CD4-positive, alpha-beta T cell (primary cell): ENCODE measurements around the gene RASA3. TPM values are rescaled to one million over a fixed set of nuclear protein-coding genes. Genes with fewer than 3 reads are reported as not detected.
"Not testable (repeated sequence)": the region's sequence is repeated elsewhere in the genome, so short reads cannot be mapped to it uniquely, and the experiment has no call there.

Experiments
- ATAC-seq: fragments of 200-7000 bp; cut with Tn5 transposase; one replicate; pipeline ENCODE4 v1.10.0; 2022; ENCODE audit warnings: mild to moderate bottlenecking; ENCODE audit not compliant: poor library complexity
- CTCF ChIA-PET: fragments of 350-600 bp; sonication (Branson Sonifier 250); formaldehyde crosslinking; loops from one replicate; lab custom pipeline; 2021; ENCODE audit warnings: antibody characterized with exemption, inconsistent platforms; lab: Charles Lee
- POLR2A ChIA-PET: fragments of 350-600 bp; sonication (Branson Sonifier 250); formaldehyde crosslinking; loops from one replicate; lab custom pipeline; 2021; ENCODE audit warnings: antibody characterized with exemption, inconsistent platforms; lab: Charles Lee
- DNase-seq, 14 experiments: peaks; one replicate each; pipeline ENCODE4 v3.0.0-alpha.2; 2013 to 2020; ENCODE audit warnings: mixed read lengths in 2 of 14
- H3K27ac ChIP-seq, 2 donors: one replicate each; pipeline versions ENCODE4 v1.5.1 to v1.7.0; 2013; ENCODE audit warnings: low read length in 2 of 2, low read depth in 1 of 2, mild to moderate bottlenecking in 1 of 2
- H3K27me3 ChIP-seq, 2 experiments: 1 replicate in 1 of 2; 2 replicates in 1 of 2; pipeline versions ENCODE4 v1.6.1 to v1.7.0; 2013; ENCODE audit warnings: low read length in 2 of 2, control low read depth in 1 of 2, mild to moderate bottlenecking in 1 of 2, moderate library complexity in 1 of 2; ENCODE audit not compliant: insufficient read depth in 2 of 2, control insufficient read depth in 1 of 2
- H3K36me3 ChIP-seq: one replicate; pipeline ENCODE4 v1.6.1; 2013; ENCODE audit warnings: low read length, control low read depth; ENCODE audit not compliant: insufficient read depth
- H3K4me1 ChIP-seq: one replicate; pipeline ENCODE4 v1.6.1; 2013; ENCODE audit warnings: low read length, control low read depth; ENCODE audit not compliant: insufficient read depth
- H3K4me3 ChIP-seq: one replicate; pipeline ENCODE4 v1.5.1; 2013; ENCODE audit warnings: mild to moderate bottlenecking, low read length, moderate library complexity
- H3K9me3 ChIP-seq, 2 experiments: 1 replicate in 1 of 2; 2 replicates in 1 of 2; pipeline versions ENCODE4 v1.6.1 to v1.7.0; 2013; ENCODE audit warnings: low read length in 2 of 2, mild to moderate bottlenecking in 2 of 2, control low read depth in 1 of 2, moderate library complexity in 1 of 2; ENCODE audit not compliant: control insufficient read depth in 1 of 2, insufficient read depth in 1 of 2
- H3K27ac Mint-ChIP-seq: one replicate; pipeline ENCODE4 v1.8.0; 2020; ENCODE audit warnings: mixed read lengths
- H3K27me3 Mint-ChIP-seq: one replicate; pipeline ENCODE4 v1.8.0; 2021; ENCODE audit warnings: mixed read lengths
- H3K36me3 Mint-ChIP-seq: one replicate; pipeline ENCODE4 v1.8.0; 2021; ENCODE audit warnings: low read depth, mixed read lengths
- H3K4me1 Mint-ChIP-seq: one replicate; pipeline ENCODE4 v1.8.0; 2021; ENCODE audit warnings: low read depth, mixed read lengths
- H3K4me3 Mint-ChIP-seq: one replicate; pipeline ENCODE4 v1.8.0; 2020; ENCODE audit warnings: mild to moderate bottlenecking, mixed read lengths
- H3K9me3 Mint-ChIP-seq: one replicate; pipeline ENCODE4 v1.8.0; 2020; ENCODE audit warnings: mixed read lengths
- intact Hi-C, 2 experiments: fragments of 100-400 bp; cut with DNase I in 1 of 2; cut with micrococcal nuclease in 1 of 2; formaldehyde crosslinking; loops; one replicate each; pipeline versions ENCODE4 v1.15.1 to v1.9.0; 2023 to 2025; cut with DNase I, micrococcal nuclease
- polyA plus RNA-seq, 2 donors: library from polyadenylated mRNA; unstranded; fragments of 120-200 nt; gene quantifications; one replicate each; pipeline ENCODE4 v1.2.1, GENCODE V29; 2013
- total RNA-seq, 174 experiments: library from RNA in 2 of 174; stranded (reverse) in 2 of 174; gene quantifications; one replicate each; pipeline ENCODE4 v1.2.3 and lab custom pipeline; 2021 to 2026
- TF ChIP-seq, protein P1 (sequence below): fragments of 200-600 bp; IDR thresholded peaks from one replicate; pipeline ENCODE4 v1.8.0; 2022; ENCODE audit warnings: antibody characterized with exemption, mild to moderate bottlenecking

RASA3 gene
- total RNA-seq (100 to 1,000 TPM; 181 to 184 TPM), total RNA-seq (lab: John Stamatoyannopoulos, UW) (38.2 to 485 (median 291) reads per million in 172 experiments)
- 158 TPM for polyA plus RNA-seq (2013, experiment 1 of 2)
- 141 TPM for polyA plus RNA-seq (2013, experiment 2 of 2)

GRCh38 chr13:114132419-114133121 lies at the start of gene RASA3:
TSS of gene RASA3 (minus strand) at chr13:114132623. CDS start at chr13:114132489, 134 bp downstream.
- peaks cover 60% of the 10 kb centered on the region for H3K4me1 Mint-ChIP-seq
- H3K27me3 Mint-ChIP-seq: no peaks in the 10 kb centered on the region
- TF ChIP-seq, protein P1, sequence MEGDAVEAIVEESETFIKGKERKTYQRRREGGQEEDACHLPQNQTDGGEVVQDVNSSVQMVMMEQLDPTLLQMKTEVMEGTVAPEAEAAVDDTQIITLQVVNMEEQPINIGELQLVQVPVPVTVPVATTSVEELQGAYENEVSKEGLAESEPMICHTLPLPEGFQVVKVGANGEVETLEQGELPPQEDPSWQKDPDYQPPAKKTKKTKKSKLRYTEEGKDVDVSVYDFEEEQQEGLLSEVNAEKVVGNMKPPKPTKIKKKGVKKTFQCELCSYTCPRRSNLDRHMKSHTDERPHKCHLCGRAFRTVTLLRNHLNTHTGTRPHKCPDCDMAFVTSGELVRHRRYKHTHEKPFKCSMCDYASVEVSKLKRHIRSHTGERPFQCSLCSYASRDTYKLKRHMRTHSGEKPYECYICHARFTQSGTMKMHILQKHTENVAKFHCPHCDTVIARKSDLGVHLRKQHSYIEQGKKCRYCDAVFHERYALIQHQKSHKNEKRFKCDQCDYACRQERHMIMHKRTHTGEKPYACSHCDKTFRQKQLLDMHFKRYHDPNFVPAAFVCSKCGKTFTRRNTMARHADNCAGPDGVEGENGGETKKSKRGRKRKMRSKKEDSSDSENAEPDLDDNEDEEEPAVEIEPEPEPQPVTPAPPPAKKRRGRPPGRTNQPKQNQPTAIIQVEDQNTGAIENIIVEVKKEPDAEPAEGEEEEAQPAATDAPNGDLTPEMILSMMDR: no peak
- no peaks in the 10 kb centered on the region for H3K9me3 Mint-ChIP-seq
- Histone ChIP-seq H3K36me3 (peaks cover 11% of the 10 kb centered on the region), H3K27ac (peak within 1 kb of the TSS; percentile 80 to 85), H3K9me3 (no peaks in the 10 kb centered on the region), H3K4me3 (peak within 1 kb of the TSS; percentile 100), H3K27me3 (no peaks in the 10 kb centered on the region), H3K4me1 (peaks cover 50% of the 10 kb centered on the region)
- POLR2A ChIA-PET: interaction anchor here (0.6 to 7.5 kb wide), 5 partner anchors 8 to 94 kb away, joined by 4 to 138 read pairs (median 76); no protein-coding TSS in a partner anchor
- H3K36me3 Mint-ChIP-seq: peaks cover 44% of the 10 kb centered on the region
- CTCF ChIA-PET: interaction anchor here (3.0 kb wide), 1 partner anchor 22 kb away, joined by 15 read pairs; no protein-coding TSS in a partner anchor
- DNase-seq (peak; percentile 37 to 85 (median 60)), ATAC-seq (peak; percentile 31)
- peak within 1 kb of the TSS; percentile 99 for H3K4me3 Mint-ChIP-seq
- intact Hi-C loops: no loop called here
- H3K27ac Mint-ChIP-seq: peak within 1 kb of the TSS; percentile 99

GRCh38 chr13:114179087-114179658 lies 46.8 kb upstream of the RASA3 start, which contains the start of gene CFAP97D2:
TSS of gene CFAP97D2 (plus strand) at chr13:114179257. CDS start at chr13:114179331, 74 bp downstream.
- Mint-ChIP-seq H3K36me3 (peaks cover 7% of the 10 kb centered on the region), H3K27me3 (no peaks in the 10 kb centered on the region), H3K9me3 (peaks cover 4% of the 10 kb centered on the region), H3K27ac (no peak within 1 kb of the TSS), H3K4me1 (peaks cover 71% of the 10 kb centered on the region), H3K4me3 (no peak within 1 kb of the TSS)
- ChIA-PET POLR2A (interaction anchor here (1.4 to 2.5 kb wide), 3 partner anchors 8 to 37 kb away, joined by 7 to 11 read pairs (median 7); no protein-coding TSS in a partner anchor), CTCF (no interaction called here)
- Histone ChIP-seq H3K4me1 (peaks cover 47% of the 10 kb centered on the region), H3K36me3 (no peaks in the 10 kb centered on the region), H3K27ac (no peak within 1 kb of the TSS), H3K9me3 (peaks cover under 1% of the 10 kb centered on the region in 2 experiments), H3K27me3 (no peaks in the 10 kb centered on the region), H3K4me3 (no peak within 1 kb of the TSS)
- intact Hi-C loops: no loop called here
- TF ChIP-seq, protein P1: no peak
- DNase-seq (no peak), ATAC-seq (no peak)

- intact Hi-C loops: no loop called here
- Mint-ChIP-seq H3K27ac (no peak overlapping the region), H3K4me1 (peaks cover 59% of the 10 kb centered on the region), H3K9me3 (peaks cover 6% of the 10 kb centered on the region), H3K27me3 (no peaks in the 10 kb centered on the region), H3K36me3 (peaks cover 19% of the 10 kb centered on the region), H3K4me3 (no peak overlapping the region)
- TF ChIP-seq, protein P1: no peak
- no peak for ATAC-seq
- ChIA-PET CTCF (no interaction called here), POLR2A (interaction anchor here (1.2 to 2.5 kb wide), 3 partner anchors 29 to 37 kb away, joined by 3 to 11 read pairs (median 7); no protein-coding TSS in a partner anchor)
- no peak overlapping the region for H3K4me3 ChIP-seq
- peaks cover 50% of the 10 kb centered on the region for H3K4me1 ChIP-seq
- no peak overlapping the region for H3K27ac ChIP-seq
- no peaks in the 10 kb centered on the region for H3K36me3 ChIP-seq
- H3K27me3 ChIP-seq: no peaks in the 10 kb centered on the region
- no peak for DNase-seq
- H3K9me3 ChIP-seq: peaks cover 8 to 18% of the 10 kb centered on the region in 2 experiments
Measured at GRCh38 chr13:114177245-114178010, 45.0 kb upstream of the RASA3 start.

- peak overlapping the region; percentile 33 for H3K27ac Mint-ChIP-seq
- H3K27me3 Mint-ChIP-seq, ATAC-seq, H3K4me3 ChIP-seq, intact Hi-C loops, H3K27ac ChIP-seq, H3K4me3 Mint-ChIP-seq, H3K27me3 ChIP-seq, DNase-seq, H3K36me3 ChIP-seq: not testable (repeated sequence)
- Histone ChIP-seq H3K9me3 (peaks cover 12 to 24% of the 10 kb centered on the region in 2 experiments), H3K4me1 (peaks cover 50% of the 10 kb centered on the region)
- H3K9me3 Mint-ChIP-seq: peaks cover 11% of the 10 kb centered on the region
- H3K4me1 Mint-ChIP-seq: peaks cover 58% of the 10 kb centered on the region
- peaks cover 27% of the 10 kb centered on the region for H3K36me3 Mint-ChIP-seq
- CTCF ChIA-PET: interaction anchor here (1.4 kb wide), 1 partner anchor 66 kb away, joined by 4 read pairs; no protein-coding TSS in a partner anchor
- POLR2A ChIA-PET: interaction anchor here (1.2 to 2.2 kb wide), 3 partner anchors 28 to 46 kb away, joined by 3 to 7 read pairs (median 6); no protein-coding TSS in a partner anchor
Measured at GRCh38 chr13:114176359-114176902, 44.0 kb upstream of the RASA3 start.
